ENCODE measurements around the gene GINS3.
"Not testable (repeated sequence)": the region's sequence is repeated elsewhere in the genome, so short reads cannot be mapped to it uniquely, and the experiment has no call there.

Gene GINS3

GRCh38 chr16:58393138-58393504, 850 bp downstream of the GINS3 start:
- DNase-seq, result no peak

GRCh38 chr16:58396897-58397296, 4.6 kb downstream of the GINS3 start:
- not testable (repeated sequence) for DNase-seq

GRCh38 chr16:58399718-58400633, 7.7 kb downstream of the GINS3 start:
- DNase-seq, result no peak

DNA sequence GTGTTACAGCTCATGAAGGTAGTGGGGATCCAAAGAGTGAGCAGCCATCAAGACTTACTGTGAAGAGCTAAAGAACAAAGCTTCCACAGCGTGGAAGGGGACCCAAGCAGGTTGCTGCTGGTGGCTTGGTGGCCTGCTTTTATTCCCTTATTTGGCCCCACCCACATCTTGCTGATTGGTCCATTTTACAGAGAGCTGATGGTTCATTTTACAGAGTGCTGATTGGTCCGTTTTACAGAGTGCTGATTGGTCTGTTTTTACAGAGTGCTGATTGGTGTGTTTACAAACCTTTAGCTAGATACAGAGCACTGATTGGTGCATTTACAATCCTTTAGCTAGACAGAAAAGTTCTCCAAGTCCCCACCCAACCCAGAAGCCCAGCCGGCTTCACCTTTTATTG, 9.0 kb downstream of the GINS3 start:
- DNase-seq, result not testable (repeated sequence)

GRCh38 chr16:58402796-58403195, 10.5 kb downstream of the GINS3 start:
- no peak for DNase-seq

GRCh38 chr16:58409316-58409973, 17.2 kb downstream of the GINS3 start:
- no peak for DNase-seq

DNA sequence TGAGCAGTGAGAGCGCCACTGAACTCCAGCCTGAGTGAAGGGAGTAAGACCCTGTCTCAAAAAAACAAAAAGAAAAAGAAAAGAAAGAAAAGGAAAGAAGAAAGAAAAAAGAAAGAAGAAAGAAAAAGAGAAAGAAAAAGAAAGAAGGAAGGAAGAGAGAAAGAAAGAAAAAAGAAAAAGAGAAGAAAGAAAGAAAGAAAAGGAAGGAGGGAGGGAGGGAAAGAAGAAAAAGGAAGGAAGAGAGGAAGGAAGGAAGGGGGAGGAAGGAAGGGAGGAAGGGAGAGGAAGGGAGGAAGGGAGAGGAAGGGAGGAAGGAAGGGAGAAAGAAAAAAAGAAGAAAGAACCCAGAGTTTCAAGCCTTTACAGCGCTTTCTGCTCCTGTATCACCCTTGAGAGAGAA, 19.1 kb downstream of the GINS3 start:
- no peak for DNase-seq

- no peak for DNase-seq
Observed at GRCh38 chr16:58411736-58412614, 19.7 kb downstream of the GINS3 start.

- not testable (repeated sequence) for DNase-seq
Observed at GRCh38 chr16:58412615-58412970, 20.3 kb downstream of the GINS3 start.

DNA sequence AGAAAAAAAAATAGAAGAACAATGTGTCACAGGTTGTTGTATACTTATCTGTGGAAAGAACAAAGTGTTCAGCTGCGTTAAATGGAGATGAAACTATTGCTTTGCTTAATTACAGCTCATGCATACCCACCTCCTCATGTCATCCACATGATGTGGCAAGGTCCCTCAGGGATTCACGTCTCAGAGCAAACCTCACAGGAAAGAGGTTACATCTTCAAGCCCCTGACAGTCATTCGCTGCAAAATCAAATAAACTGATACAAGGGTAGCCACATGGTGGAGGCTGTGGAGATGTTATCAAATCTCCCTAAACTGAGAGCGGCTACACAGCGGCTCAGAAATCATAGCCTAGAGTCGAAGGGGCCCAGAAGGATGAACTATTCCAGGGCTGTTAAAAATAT, 21.1 kb downstream of the GINS3 start:
- DNase-seq, result no peak

DNA sequence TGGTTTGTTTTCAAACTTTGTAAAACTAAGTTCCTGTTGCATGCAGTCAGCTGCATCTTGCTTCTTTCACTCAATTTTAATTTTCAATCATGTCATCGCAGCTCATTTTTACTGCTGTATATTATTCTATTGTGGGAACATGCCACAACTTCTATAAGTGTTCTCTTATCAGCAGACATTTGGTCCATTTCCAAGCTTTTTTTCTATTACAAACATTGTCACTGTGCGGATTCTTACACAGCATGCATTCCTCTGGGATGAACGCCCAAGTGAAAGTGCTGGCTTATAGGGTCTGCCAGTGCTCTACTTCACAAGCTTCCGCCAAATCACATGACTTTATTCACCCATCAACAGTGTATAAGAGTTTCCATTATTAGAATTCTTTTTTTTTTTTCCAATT, 22.7 kb downstream of the GINS3 start:
- DNase-seq, result no peak

DNA sequence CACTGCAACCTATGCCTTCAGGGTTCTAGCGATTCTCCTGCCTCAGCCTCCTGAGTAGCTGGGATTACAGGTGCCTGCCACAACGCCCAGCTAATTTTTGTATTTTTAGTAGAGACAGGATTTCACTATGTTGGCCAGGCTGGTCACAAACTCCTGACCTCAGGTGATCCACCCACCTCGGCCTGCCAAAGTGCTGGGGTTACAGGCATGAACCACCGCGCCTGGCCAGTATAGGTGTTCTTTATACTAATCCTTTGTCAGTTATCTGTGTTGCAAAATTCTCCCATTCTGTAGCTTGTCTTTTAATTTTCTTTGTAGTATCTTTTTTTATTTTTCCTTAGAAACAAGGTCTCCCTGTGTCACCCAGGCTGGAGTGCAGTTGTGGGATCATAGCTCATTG, 23.7 kb downstream of the GINS3 start:
- DNase-seq, result not testable (repeated sequence)

- DNase-seq, result no peak
Observed at GRCh38 chr16:58417035-58417434, 24.8 kb downstream of the GINS3 start.

GRCh38 chr16:58417600-58417999, 25.3 kb downstream of the GINS3 start:
- DNase-seq, result no peak

- DNase-seq, result no peak
Observed at GRCh38 chr16:58418026-58418425, 25.8 kb downstream of the GINS3 start.

DNA sequence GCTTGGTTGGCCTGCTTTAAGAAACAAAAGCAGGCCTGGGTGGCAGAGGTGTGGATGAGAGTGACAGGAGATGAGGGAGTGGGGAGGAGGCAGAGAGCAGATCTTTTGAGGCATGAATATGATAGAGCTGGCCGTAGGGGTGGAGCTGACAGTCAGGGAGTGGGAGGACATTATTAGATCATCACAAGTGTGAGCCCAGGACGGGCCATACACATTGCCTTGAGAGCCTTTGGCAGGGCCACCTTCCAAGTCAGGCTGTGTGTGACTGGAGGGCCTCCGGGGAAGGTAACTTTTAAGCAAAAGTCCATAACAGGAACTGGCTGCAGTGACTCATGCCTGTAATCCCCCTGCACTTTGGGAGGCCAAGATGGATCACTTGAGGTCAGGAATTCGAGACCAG, 26.3 kb downstream of the GINS3 start:
- DNase-seq, result no peak

DNA sequence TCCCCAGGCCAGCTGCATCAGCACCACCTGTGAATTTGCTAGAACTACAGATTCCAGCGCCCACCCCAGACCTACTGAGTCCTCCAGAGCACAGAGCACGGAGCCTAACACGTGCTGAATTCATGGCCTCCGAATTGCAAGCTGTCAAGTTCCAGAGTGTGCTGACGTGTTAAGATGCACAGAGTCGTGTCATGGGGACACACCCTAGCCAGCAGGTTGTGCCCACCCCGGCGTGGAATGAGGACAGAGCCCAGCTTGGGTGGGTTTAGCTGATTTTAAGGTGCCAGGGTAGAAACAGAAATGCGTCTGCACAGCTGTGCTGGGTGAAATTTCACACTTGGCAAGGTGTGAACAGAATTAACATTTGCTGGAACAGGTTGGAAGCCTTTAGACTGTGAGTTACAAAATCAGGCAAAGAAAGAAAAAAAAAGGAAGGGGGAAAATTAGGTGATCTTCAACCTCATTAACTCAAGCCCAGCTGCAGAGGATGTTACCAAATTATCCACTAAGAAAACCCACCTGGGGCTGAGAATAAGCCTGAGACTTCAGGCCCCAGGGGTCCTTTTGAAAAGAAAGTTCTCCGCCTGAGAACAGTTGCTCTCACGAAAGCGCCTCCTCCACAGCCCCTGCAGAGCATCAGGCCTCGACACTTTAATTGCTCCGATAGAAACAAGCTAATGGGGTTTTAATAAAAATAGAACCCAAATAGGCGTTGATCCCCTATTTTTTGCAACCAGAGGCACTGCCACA, 27.1 kb downstream of the GINS3 start:
- DNase-seq, result no peak

DNA sequence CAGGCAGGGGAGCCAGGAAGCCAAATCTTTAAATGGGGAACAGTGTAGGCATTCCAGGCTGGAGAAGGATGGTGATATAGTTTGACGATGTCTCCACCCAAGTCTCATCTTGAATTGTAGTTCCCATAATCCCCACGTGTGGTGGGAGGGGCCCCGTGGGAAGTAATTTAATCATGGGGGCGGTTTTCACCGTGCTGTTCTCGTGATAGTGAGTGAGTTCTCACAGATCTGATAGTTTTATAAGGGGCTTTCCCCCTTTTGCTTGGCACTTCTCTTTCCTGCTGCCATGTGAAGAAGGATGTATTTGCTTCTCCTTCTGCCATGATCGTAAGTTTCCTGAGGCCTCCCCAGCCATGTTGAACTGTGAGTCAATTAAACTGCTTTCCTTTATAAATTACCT, 28.8 kb downstream of the GINS3 start:
- DNase-seq, result no peak

GRCh38 chr16:58421529-58421928, 29.3 kb downstream of the GINS3 start:
- no peak for DNase-seq

- no peak for DNase-seq
Observed at GRCh38 chr16:58422809-58423208, 30.5 kb downstream of the GINS3 start.

DNA sequence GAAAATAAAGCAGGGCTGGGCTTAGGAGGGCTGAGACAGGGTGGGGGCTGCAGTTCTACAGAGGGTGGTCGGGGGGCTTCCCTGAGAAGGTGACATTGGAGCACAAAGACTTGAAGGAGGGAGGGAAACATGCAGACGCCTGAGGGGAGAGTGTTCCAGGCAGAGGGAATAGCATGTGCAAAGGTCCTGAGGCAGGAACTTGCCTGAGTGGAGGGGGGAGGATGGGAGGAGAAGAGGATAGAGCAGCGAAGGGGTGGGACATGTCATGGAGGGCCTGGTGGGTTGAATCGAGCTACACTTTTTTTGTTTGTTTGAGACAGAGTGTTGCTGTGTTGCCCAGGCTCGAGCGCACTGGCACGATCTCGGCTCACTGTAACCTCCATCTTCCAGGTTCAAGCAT, 33.0 kb downstream of the GINS3 start:
- DNase-seq, result no peak

DNA sequence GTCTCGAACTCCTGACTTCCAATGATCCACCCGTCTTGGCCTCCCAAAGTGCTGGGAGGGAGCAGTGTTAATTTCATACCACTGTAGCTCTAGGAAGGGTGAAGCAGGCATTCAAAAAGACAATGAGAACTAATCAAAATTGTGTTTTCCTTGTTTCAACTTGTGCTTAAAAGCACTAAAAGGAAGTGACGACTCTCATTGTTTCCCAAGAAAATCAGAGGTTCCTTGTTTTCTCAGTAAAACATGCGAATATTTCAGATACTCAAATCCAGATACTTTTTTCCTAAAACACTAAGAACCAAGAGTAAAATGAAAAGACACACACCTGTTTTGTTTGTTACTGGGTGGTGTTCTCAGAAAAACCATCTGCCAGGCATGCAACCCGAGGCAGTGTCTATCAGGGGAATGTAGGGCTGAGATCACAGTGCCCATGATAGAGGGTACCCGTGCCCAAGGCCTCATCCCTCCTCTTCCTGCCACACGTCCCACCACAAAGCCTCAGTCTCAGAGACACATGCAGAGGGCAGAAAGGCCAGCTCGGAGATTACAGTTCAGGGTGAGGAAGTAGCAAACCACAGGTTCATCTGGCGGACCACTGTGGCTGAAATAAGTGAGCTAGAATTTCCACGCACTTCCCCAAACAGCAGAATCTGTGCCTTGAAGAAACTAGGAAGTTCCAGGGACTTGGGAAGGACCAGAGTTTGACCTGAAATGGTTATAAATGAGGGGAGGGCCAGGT, 33.7 kb downstream of the GINS3 start:
- peak; percentile 93 for DNase-seq
